ENCODE data around the gene COL1A2.

DNA sequence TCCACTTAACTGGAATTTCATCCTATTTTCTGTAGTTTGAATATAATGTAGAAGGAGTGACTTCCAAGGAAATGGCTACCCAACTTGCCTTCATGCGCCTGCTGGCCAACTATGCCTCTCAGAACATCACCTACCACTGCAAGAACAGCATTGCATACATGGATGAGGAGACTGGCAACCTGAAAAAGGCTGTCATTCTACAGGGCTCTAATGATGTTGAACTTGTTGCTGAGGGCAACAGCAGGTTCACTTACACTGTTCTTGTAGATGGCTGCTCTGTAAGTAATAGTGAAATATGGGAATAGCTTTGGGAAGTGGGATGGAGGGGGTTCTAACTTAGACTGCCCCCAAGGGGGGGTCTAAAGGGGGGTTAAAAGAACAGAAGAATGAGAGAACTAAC lies 34.5 kb downstream of the COL1A2 start:
- no peak for TF ChIP-seq POLR2A (IDR thresholded peaks at IDR 0.05; ENCODE audit: low read depth, low read length)
- no peak for TF ChIP-seq TAF1 (IDR thresholded peaks at IDR 0.05; ENCODE audit: borderline replicate concordance, low read depth, low read length)
